Measurements from ENCODE around the gene ILK.

DNA sequence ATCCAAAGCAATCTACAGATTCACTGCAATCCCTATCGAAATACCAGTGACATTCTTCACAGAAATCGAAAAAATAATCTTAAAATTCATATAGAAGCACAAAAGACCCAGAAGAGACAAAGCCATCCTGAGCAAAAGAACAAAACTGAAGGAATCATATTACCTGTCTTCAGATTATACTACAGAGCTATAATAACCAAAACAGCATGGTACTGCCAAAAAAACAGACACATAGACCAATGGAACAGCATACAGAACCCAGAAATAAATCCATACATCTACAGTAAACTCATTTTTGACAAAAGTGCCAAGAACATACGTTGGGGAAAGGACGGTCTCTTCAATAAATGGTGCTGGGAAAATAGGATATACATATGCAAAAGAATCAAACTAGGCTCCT is 19.0 kb upstream of the ILK start:
- TF ChIP-seq, protein P1, sequence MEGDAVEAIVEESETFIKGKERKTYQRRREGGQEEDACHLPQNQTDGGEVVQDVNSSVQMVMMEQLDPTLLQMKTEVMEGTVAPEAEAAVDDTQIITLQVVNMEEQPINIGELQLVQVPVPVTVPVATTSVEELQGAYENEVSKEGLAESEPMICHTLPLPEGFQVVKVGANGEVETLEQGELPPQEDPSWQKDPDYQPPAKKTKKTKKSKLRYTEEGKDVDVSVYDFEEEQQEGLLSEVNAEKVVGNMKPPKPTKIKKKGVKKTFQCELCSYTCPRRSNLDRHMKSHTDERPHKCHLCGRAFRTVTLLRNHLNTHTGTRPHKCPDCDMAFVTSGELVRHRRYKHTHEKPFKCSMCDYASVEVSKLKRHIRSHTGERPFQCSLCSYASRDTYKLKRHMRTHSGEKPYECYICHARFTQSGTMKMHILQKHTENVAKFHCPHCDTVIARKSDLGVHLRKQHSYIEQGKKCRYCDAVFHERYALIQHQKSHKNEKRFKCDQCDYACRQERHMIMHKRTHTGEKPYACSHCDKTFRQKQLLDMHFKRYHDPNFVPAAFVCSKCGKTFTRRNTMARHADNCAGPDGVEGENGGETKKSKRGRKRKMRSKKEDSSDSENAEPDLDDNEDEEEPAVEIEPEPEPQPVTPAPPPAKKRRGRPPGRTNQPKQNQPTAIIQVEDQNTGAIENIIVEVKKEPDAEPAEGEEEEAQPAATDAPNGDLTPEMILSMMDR (IDR thresholded peaks at IDR 0.05; ENCODE audit: low read length) = no peak
- TF ChIP-seq EZH2 (IDR thresholded peaks at IDR 0.05; ENCODE audit: borderline replicate concordance, low read length) = no peak
